HG03442 (cell line): ENCODE results near the gene C19orf81.

Source experiments
- ATAC-seq: cut with Tn5 transposase; IDR thresholded peaks from one replicate; pipeline ENCODE4 v1.9.1; 2021; ENCODE audit warnings: mild to moderate bottlenecking, moderate library complexity; ENCODE audit not compliant: unreplicated experiment

The C19orf81 gene

DNA sequence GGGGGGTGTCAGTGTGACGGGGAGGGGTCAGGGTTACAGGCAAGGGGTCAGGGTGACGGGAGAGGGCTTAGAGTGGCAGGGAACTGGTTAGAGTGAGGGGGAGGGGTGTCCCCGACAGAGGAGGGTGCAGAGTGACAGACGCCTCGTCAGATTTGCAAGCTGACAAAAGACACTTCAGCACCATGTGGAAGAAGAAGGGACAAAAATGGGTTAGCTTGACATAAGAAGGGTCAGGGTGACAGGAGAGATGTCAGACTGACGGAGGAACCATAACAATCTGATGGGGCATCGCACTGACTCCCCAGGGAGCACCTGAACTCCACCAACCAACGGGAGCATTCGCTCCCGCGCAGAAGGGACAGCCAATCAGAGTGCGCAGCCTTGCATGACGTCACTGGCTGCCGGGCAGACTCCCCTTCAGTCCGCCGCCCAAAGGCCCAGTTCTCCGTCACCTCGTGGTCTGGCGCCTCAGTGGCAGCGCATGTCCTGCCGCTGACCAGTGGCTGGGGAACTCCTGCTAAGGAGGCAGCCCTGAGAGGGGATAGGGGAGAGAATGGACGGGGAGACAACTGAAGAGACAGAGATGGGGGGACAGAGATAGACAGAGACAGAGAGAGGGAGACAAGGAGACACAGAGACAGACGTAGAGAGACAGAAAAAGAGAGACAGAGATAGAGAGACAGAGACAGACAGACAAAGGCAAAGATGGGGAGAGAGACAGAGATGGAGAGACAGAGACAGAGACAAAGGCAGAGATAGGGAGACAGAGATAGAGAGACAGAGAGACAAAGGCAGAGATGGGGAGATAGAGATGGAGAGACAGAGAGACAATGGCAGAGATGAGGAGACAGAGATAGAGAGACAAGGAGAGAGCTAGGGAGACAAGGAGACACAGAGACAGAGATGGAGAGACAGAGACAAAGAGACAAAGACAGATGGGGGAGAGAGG is 30.2 kb downstream of the C19orf81 start:
- no peak for ATAC-seq

DNA sequence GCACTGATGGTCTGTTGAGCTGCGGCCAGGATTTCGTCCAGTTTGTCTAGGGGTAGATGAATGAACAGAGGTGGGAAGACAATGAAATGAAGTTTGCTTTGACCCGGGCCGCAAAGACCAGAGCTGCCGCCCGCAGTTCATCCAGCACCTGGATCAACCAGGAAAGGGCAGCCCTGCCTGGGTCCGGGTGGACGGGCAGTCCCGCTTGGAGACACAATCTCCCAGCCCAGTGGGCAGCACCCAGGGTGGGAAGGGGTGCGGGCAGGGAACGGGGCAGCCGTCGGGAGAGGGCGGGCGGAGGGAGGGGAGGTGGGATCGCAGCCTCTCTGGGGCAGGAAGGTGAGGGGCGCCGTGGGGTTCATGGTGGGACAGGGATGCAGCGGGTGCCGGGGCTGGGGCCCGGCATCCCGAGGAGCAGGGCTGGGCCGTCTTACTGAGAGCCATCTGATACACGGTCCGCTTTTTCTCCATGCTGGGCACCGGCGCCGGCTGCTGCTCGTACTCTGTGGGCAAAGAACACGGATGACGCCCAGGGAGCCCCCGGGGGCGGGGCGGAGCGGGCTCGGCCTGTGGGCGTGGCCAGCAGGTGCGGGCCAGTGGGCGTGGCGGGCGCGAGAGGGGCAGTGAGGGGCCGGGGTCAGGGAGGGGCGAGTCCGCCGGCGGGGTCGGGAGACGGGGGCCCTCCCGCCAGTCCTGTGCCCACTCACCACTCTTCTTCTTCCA is 37.2 kb downstream of the C19orf81 start:
- no peak for ATAC-seq

DNA sequence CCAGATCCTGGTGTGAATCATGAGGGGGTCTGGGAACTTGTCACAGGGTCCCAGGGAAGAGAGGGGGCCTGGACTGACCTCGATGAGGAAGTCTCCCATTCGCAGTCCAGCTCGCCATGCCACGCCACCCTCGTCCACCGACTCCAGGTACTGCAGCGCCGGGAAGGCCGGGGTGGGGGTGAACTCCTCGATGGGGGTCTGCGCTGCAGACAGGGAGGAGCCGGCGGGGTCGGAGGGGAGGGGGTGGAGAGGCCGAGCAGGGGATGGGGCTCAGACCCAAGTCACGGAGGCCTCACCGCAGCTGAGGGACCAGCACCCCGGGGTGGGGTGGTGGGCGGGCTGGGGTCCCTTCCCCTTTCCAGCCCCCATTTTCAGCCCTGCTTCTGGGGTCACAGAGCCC is 39.5 kb downstream of the C19orf81 start:
- no peak for ATAC-seq

- no peak for ATAC-seq
Observed at GRCh38 chr19:50690439-50690838, 41.2 kb downstream of the C19orf81 start.

- ATAC-seq: no peak
Observed at GRCh38 chr19:50693064-50693975, 44.1 kb downstream of the C19orf81 start.

GRCh38 chr19:50694815-50695145 is 45.5 kb downstream of the C19orf81 start:
- no peak for ATAC-seq

- no peak for ATAC-seq
Observed at GRCh38 chr19:50695251-50696093, 46.2 kb downstream of the C19orf81 start.

DNA sequence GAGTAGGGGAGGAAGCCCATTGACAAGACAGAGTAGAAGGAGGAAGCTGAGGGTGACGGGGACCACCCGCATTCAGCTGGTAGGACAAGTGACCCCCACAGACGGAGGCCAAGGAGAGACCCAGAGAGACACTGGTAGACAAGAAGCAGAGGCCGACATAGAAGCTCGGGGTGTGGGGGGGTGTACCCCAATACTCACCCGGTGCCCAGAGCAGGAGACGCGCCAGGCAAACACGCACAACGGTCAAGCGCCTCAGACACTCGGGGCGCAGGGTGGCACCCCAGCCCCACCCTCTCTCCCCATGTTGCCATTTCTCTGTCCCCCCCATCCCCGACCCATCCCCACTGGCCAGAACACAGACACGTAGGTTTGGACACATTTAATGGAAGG is 46.8 kb downstream of the C19orf81 start:
- ATAC-seq: no peak

- ATAC-seq: no peak
Observed at GRCh38 chr19:50697414-50698124, 48.3 kb downstream of the C19orf81 start.

GRCh38 chr19:50701367-50701985 is 52.2 kb downstream of the C19orf81 start:
- ATAC-seq: no peak

DNA sequence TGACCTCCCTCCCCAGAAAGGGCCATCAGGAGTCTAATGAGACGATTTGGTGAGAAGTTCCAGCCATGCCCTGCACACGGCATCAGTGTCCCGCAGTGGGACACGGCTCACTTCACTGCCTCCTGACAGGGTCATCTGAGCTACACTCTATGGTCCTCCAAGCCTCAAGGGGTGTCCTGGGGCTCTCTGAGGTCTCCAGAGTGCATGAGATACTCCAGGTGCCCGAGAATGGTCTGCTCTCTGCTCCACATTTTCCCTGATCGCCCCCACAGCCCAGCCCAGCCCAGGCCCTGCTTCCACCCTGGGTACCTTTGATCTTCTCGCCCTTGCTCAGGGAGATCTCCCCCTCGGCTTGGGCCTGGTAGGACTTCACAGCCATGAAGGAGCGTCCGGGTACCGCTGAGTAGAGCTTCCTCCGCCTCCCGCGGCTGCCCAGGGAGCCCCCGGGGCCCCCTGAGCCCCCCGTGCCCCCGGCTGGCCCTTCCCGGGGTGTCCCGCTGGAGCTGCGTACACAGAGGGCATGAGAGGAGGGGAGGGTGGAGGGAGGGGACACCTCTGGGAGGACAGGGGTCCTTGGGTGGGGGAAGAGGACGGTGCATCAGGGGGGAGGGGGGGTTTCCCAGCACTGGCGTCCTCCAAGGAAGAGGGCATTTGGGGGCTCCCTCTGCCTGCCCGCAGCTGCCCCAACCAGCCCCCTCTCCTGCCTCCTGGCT is 53.1 kb downstream of the C19orf81 start:
- ATAC-seq: no peak

DNA sequence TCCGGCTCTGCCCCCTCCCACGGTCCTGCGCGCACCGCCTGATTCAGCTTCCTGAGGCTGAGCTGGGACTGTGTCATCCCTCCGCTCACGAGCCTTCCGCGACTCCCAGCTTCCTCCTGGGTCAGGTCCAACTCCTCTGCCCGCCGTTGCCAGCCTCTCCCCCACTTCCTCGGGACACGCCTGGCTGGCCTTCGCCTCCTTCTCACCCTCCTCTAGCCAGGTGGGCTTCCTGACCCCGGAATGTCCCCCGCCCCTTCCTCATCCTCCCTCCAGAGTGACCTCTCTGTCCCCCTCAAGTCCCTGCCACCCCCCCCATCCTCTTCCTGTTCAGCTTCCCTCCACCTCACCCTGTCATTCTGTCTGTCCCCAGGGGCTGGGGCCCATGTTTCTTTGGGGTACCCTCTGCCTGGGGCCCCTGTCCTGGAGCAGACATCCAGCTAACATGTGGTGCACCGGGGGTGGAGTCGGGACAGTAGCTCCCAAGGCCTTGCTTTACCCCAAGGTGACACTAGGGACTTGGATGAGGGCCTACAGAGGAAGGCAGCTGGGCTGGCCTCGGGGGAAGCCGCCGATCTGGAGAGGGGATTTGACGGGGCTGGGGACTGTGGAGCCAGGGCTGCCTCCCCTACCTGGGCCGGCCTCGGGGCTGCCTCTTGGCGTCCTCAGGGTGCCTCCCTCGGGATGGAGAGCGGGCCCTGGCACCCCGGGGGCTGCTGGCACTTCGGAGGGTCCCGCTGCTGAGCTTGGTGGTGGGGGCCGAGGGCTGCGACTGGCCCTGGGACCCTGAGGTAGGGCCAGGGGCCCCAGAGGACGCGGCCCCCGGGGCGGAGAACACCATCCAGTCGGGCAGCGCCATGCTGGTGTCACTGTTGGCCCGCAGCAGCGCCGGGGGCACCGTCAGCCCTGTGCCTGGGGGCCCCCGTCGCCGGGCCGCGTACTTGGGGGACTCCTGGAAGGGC is 53.9 kb downstream of the C19orf81 start:
- no peak for ATAC-seq

DNA sequence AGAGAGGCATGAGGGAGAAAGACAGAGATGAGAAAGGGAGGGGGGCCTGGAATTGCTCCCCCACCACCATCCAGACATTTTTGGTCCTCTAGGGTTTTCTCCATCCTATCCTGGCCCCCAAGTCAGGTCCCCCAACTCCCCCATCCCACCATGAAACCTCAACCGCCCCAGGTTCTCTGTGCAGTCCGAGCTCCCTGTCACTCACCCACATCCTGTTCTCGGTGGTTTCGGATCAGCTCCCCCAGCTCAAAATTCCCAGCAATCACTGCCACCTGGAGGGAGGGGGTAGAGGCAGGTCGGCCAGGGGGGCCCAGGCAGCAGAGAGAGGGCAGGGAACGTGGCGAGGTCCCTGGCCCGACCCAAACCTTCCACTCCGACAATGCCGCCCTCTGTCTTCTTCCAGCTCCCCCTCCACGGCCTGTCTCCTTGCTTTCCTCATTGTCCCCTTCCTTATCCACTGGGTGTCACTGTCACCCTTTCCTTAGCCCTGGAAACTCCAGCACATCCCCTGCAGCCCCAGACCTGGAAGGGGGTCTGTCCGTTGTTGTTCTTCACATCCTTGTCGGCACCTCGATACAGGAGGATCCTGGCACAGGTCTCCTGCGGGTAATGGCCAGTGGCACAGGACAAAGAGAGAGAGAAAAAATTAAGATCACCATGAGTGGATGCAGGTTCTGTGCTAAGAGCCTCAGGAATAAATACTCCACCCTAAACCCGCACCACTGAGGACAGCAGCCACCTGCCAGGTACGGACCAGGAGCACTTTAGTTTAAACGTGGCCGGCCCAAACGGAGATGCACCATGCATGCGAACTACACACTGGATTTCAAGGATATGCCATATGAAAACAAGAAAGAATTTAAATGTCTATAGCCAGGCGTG is 54.9 kb downstream of the C19orf81 start:
- no peak for ATAC-seq

DNA sequence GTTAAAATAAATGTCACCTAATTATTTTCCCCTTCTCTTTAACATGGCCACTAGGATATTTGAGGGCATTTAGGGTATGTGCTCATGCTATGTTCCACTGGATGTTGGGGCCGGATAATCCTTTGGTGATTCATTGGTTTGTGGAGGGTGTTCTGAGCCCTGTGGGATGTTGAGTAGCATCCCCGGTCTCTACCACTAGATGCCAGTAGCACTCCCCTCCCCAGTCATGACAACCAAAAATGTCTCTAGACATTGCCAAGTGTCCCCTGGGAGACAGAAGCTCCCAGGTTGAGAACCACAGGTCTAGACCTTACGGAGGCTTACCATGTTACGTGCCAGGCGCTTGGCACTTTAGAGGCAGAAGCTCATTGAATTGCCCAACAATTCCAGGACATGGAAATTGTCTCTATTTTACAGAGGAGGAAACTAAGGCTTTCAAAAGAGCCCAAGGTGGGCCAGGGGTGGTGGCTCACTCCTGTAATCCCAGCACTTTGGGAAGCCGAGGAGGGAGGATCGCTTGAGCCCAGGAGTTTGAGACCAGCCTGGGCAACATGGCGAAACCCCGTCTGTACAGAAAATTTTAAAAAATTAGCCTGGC is 56.3 kb downstream of the C19orf81 start:
- no peak for ATAC-seq

DNA sequence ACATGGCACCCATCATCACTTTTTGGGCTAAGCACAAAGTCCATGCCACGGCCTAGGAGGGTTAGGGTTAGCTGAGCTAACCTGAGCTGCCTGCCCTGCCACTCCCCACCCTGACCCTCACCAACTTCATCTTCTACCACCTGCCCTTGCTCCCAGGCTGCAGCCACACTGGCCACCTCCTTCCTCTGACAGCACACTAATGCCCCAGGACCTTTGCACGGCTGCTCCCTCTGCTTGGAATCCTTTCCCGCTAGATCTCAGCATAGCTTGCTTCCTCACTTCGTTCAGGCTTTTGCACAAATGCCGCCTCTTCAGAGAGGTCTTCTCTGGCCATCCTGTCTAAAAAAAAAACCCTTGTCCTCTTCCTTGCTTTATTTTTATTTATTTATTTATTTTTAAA is 57.1 kb downstream of the C19orf81 start:
- no peak for ATAC-seq
